NCI-H146 (cell line): ENCODE data around the gene OGFRL1.
A peak's percentile ranks its signal among the peaks of the same experiment; 100 is the strongest.

ENCODE experiments used
- DNase-seq: peaks from one replicate; lab custom pipeline; 2025; lab: John Stamatoyannopoulos, UW

Gene OGFRL1

DNA sequence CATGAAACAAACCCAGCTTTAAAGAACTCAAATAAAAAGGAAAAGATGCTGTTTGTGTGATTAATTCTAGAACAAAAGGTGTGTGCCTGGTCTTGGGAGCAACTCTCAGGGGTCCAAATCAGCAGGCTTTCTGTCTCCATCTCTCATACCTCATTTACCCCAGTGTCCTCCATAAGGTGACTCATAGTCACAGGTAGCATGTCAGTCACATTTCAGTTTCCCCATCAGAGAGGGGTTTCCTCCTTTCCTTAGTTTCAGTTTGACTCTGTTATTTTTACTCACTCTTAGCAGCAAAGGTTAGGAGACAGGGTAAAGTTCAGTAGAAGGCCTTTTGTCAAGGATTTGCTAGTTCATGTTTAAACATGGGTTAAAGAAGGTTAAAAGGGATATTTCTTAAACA lies 46.2 kb downstream of the OGFRL1 start:
- no peak for DNase-seq

DNA sequence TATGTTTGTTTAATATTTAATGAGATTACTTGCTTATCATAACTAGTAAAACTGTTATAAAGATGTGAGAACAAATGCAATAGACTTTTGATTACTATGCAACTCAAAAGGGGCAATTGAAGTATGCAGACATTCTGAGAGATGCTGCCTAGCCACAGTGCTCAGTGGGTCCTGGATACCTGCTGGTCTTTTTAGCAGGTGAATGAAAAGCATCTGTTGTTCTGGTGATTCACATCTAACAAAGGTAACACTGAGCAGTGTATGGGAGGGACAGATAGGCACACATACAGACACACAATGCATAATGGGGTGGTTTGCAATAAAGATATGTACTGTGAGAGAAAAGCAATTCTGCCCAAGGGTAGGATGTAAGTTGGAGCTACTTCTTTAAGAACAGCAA lies 46.9 kb downstream of the OGFRL1 start:
- DNase-seq: no peak

DNA sequence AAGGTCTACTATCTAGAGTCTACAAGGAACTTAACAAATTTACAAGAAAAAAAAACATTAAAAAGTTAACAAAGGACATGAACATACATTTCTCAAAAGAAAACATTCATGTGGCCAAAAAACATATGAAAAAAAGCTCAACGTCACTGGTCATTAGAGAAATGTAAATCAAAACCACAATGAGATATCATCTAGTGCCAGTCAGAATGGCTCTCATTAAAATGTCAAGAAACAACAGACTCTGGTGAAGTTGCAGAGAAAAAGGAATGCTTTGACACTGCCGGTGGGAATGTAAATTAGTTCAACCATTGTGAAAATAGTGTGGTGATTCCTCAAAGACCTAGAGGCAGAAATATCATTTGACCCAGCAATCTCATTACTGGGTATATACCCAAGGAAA lies 48.3 kb downstream of the OGFRL1 start:
- no peak for DNase-seq

DNA sequence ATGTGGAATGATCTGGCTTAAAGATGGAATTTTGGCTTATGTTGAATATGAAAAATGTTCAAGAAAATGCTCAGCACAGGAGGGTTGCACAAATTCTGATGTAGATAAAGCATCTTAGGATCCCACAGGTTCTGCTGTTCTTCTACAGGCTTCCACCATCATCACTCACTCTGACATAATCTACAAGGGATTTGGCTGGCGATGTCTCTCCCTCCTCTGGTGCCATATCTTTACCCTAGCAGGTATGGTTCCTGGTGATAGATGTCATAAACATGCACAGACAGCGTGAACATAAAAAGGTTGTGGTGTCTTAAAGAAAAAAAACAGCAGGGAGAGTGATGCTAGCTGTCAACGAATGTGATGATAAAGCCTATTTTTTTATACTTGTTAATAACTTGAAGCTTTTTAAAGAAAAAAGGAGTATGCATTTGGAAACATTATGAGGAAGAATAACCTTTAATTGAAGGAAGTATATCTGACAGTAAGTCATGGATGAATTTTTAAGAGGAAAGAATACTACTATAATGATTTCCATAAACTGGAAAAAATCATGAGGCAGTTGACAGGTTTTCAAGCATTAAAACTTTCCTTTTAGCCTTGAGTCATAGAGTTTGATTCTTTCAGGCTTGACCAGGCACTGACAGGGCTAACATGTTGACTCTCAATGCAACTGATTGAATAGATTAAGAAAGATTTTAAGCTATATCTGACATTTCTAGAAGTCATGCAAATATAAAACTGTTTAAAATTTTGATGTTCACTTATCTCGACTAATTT lies 50.1 kb downstream of the OGFRL1 start:
- DNase-seq: no peak

DNA sequence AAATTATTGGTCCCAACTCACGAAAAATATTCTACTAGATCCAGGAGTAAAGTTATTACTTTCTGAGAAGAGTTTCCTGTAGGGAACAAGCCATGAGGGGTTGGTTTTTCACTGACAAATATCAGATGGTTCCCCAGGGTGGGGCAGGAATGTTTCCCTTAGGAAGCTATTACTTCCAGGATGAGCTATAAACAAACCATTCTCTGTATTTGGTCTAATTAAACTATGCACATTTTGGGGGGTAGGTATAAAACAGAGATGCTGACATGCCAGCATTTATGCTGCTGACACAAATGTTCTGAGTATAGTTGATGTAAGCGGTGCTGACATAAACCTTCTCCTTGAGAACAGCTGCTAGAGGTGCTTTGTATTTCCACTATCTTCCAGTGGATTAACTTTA lies 54.2 kb downstream of the OGFRL1 start:
- DNase-seq: no peak

DNA sequence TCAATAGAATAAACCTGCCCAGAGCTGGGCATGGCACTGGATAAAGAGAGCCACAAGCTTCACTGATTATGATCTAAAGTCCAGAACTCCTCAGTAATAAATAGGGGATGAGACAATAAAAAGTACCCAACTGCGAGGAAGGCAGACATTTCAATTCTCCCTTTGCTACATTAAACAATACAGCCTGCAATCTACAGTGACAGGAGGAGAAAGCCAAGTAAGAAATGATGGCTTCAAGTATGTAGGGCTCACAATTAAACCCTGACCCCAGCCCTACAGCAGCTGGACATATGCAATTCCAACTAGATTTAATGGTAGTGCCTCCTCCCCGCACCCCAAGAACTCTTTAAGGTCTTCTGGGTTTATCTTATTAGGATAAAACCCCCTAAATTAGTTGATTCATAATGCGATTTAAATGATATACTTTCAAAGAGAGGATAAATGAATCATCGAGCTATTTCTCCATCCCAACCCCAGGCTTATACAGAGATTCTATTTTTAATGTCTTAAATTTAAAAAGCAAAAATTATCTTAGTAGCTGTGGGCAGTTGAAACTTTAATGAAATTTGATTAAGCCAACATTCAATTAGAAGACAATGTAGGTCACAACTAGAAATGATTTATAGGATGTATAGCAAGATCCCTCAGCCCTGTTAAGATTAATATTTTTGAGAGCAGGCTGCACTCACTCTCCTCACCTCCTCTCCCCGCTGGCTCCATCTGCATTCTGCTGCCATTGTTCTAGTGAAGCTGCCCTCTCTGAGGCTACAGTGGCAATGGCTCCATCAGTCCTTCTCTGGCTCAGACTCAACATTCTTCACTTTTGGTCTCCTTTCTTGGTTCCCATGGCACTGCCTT lies 57.1 kb downstream of the OGFRL1 start:
- DNase-seq: no peak

DNA sequence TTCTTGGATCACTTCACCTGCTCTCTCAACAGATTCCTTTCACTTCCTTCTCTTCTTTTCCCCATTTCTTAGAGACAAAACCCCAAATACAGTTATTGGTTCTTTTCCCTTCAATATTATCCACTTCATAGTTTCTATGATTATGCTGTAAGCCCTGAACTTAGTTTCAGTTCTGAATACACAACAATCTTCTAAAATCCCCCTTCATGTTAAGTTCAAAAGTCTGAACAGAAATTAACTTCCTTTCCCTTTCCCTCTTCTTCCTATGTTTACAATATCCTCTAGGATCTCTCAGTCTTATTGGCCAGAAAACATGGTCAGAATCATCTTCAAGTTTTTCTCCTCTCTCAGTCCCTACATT lies 57.7 kb downstream of the OGFRL1 start:
- DNase-seq: no peak

DNA sequence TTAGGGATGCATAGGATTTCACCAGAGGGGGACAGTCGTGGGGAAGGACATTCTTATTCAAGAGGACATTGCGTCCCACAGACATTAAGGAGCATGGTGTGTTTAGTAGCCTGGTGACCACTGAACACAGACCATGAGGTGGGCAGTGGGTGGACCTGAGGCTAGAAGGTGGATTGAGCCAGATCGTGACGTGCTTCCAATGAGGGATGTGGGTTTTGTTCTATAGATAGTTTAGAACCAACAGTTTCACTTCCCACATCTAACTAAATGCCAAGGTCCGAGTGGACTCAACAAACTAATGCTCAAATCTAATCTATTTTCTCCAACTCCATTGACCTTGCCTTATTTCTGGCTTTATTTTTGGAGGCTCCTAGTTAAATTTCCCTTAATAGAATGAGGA lies 58.5 kb downstream of the OGFRL1 start:
- no peak for DNase-seq

DNA sequence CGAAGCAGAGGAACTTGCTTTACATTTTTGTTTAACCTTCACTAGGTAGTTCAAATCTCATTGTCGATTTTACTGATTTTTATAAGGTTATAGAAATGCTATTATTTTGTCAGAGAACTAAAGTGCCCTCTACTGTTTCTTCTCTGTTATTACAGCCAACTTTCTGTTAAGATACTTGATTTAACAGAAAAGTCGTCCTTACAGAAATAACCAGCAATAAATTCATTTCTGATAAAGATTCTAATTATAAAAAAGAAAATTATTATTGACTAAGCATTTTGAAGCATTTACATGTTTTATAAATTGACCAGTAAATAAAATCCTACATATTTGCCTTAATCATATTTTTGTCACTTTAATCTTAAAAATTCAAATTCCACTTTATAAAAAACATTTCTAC lies 60.8 kb downstream of the OGFRL1 start:
- peak; percentile 2 for DNase-seq

DNA sequence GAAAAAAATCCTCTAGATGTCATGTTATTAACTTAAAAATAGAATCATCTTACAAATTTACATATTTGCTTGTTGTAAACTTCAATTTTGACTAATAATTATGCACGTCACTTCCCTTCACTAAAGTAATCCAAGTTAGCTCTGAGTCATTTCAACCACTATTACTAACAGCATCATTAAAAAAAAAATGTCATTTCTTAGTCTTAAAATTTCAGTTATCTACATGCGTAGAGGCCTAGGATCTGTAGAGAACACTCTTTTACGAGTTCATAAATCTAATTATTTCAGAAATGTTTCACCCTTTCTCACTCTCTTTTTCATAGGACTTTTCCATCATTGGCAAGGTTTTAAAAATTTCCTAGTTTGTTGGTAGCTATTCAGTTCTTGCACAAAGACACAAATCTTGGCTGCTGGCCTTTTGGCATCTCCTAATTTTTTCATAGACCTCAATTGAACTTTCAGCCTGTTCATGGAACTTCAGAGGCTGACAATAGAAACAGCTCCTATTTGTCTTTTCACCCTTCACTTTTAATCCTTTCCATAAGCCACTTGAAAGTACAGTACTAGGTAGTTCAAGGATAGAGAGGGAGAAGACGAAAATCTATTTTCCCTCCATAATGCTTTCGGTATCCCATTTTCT lies 61.5 kb downstream of the OGFRL1 start:
- DNase-seq: no peak

DNA sequence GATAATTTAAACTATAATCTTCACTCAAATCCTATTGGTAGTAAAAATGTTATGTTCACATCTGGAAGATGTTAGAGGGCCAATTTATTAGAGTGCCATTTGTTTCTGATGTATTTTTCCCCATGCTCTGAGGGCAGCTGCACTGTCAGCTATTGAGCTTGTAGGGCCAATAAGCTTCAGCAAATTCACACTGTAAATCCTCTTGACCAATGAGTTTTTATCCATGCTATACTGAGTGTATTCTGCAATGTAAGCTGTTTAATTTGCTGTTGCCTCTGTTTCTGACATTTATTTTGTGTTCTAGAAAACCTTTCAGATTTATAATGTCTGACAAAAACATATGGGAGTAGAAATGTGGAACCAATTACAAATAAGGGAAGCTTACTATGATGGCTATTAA lies 62.6 kb downstream of the OGFRL1 start:
- no peak for DNase-seq
